ENCODE measurements around the gene HOMER3.

GRCh38 chr19:18881491-18881890 is 59.5 kb downstream of the HOMER3 start:
- no peak for TF ChIP-seq CTCF (IDR thresholded peaks at IDR 0.05)
- TF ChIP-seq EZH2 (IDR thresholded peaks at IDR 0.05): no peak
